Mucosa of descending colon (tissue), 3 donors: Measurements from ENCODE around the gene ADD1. TPM values are rescaled to one million over a fixed set of nuclear protein-coding genes. Genes with fewer than 3 reads are reported as not detected.

Experiments used
- ATAC-seq: fragments of 200-7000 bp; cut with Tn5 transposase; one replicate; pipeline ENCODE4 v1.9.1; 2020; ENCODE audit warnings: mild to moderate bottlenecking, moderate library complexity
- DNase-seq, 3 donors: peaks; one replicate each; pipeline ENCODE4 v3.0.0-alpha.2; 2020
- H3K36me3 ChIP-seq: fragments of 200-600 bp; one replicate; pipeline ENCODE4 v1.8.0; 2021; ENCODE audit warnings: low read depth, mild to moderate bottlenecking
- H3K4me1 ChIP-seq: fragments of 200-600 bp; one replicate; pipeline ENCODE4 v1.8.0; 2021; ENCODE audit warnings: low read depth, mild to moderate bottlenecking
- H3K4me3 ChIP-seq: fragments of 200-600 bp; one replicate; pipeline ENCODE4 v1.8.0; 2021; ENCODE audit warnings: mild to moderate bottlenecking
- H3K9me3 ChIP-seq: fragments of 200-600 bp; one replicate; pipeline ENCODE4 v1.8.0; 2021; ENCODE audit warnings: mild to moderate bottlenecking
- intact Hi-C, 2 donors: fragments of 100-400 bp; cut with DNase I in 1 of 2; cut with micrococcal nuclease in 1 of 2; formaldehyde crosslinking; loops; one replicate each; pipeline versions ENCODE4 v1.11.0 to v1.11.1; 2022; cut with DNase I, micrococcal nuclease
- total RNA-seq, 3 donors: library from RNA; stranded (reverse); fragmentation: NEBNext Ultra II Directional in 2 of 3; extraction: Animal tissue kit (Norgen Biotek cat#: 25700) in 2 of 3; gene quantifications; one replicate each; pipeline versions ENCODE4 v1.2.1 to v1.2.4, GENCODE V29; 2021 to 2023
- TF ChIP-seq, protein P1 (sequence below): fragments of 200-600 bp; IDR thresholded peaks from one replicate; pipeline ENCODE4 v1.8.0; 2022; ENCODE audit warnings: antibody characterized with exemption, mild to moderate bottlenecking
- donor health status: DM: no; HTN: no; CAD: no; lungs with moderate emphysema.
- donor health status: DM: no; HTN: no; CAD: no.
- donor health status: DM: no; HTN: yes; CAD: no.

ADD1 gene
- total RNA-seq, 3 donors from 2014 or later, result 201 to 373 (median 261) TPM

DNA sequence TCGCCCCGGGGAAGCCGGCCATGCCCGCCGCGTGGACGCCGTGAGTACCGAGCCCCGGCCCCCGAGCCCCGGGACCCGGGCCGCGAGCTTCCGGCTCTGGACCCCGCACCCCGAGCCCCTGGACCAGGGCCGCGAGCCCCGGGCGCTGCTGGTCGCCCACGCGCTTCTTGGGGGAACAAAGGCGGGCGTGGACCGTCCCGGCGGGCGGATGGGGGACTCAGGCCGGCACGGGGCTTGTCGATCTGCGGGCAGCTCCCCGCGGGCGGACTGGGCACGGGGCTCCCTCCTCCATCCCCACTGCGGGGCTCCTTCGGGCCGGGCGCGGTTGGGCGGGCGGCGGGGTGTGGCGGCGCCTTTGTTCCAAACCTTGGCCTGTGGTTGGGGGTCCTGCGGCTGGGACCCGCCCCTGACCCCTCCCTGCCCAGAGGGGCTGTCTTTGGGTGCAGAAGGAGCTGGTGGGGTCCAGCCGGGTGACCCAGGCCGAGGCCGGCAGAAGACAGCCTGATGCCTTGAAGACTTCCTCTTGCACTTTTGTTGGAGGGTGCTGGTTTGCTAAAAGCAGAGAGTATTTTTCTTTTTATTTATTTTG, 25.2 kb upstream of the ADD1 start:
- DNase-seq, result peak in 2 of 3 donors; percentile 59 to 65
- peaks cover 8% of the 10 kb centered on the region for H3K4me1 ChIP-seq
- peak overlapping the region; percentile 40 for H3K4me3 ChIP-seq
- TF ChIP-seq, protein P1, sequence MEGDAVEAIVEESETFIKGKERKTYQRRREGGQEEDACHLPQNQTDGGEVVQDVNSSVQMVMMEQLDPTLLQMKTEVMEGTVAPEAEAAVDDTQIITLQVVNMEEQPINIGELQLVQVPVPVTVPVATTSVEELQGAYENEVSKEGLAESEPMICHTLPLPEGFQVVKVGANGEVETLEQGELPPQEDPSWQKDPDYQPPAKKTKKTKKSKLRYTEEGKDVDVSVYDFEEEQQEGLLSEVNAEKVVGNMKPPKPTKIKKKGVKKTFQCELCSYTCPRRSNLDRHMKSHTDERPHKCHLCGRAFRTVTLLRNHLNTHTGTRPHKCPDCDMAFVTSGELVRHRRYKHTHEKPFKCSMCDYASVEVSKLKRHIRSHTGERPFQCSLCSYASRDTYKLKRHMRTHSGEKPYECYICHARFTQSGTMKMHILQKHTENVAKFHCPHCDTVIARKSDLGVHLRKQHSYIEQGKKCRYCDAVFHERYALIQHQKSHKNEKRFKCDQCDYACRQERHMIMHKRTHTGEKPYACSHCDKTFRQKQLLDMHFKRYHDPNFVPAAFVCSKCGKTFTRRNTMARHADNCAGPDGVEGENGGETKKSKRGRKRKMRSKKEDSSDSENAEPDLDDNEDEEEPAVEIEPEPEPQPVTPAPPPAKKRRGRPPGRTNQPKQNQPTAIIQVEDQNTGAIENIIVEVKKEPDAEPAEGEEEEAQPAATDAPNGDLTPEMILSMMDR, result no peak
- intact Hi-C loops, result loop anchor here in 1 of 2 donors (10.0 kb wide), 1 partner anchor 54 kb away; no protein-coding TSS in a partner anchor
- ATAC-seq, result peak; percentile 5
- H3K9me3 ChIP-seq, result no peaks in the 10 kb centered on the region
- peaks cover 3% of the 10 kb centered on the region for H3K36me3 ChIP-seq

DNA sequence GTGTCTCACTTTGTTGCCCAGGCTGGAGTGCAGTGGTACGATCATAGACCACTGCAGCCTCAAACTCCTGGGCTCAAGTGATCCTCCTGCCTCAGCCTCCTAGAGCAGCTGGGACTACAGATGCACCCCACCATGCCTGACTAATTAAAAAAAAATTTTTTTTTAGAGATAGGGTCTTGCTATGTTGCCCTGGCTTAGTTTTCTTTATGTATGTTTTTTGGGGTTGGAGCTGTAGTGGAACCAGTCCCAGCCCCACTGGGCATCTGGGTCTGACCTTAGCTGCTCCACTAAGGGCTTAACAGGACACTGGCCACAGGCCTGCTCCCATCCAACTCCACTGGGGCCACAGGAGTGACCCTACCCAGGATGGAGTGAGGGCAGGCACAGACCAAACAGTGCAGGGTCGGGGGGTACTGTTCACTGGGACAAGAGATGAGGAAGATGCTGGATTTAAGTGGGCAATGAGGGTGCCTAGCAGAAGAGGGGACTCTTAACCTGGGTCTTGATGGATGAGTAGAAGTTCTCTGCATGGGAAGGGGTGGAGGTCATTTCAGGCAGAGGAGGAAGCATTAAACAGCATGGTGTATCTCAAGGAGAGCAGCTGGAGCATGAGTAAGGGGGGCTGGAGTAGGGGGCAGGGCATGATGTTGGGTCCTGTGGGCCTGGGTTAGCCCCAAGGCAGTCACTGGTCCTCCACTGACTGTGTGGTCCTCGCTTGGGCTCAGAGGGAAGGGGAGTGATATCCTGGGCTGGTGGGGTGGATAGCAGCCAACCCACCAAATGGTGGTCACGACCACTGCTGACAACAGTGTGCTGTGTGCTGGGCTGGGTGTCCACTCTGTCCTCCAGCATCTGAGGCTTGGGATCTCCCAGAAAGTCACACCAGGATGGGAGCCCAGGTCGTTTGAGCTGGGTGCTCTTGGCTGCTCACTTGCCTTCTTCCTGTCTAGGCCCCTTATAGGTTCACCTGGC, 24.1 kb upstream of the ADD1 start:
- Histone ChIP-seq H3K4me3 (no peak overlapping the region), H3K4me1 (peaks cover 7% of the 10 kb centered on the region), H3K36me3 (peaks cover 3% of the 10 kb centered on the region), H3K9me3 (no peaks in the 10 kb centered on the region)
- DNase-seq, result peak in 2 of 3 donors; percentile 28 to 34
- ATAC-seq, result no peak
- TF ChIP-seq, protein P1, result no peak
- intact Hi-C loops, result loop anchor here in 1 of 2 donors (10.0 kb wide), 1 partner anchor 55 kb away; no protein-coding TSS in a partner anchor

DNA sequence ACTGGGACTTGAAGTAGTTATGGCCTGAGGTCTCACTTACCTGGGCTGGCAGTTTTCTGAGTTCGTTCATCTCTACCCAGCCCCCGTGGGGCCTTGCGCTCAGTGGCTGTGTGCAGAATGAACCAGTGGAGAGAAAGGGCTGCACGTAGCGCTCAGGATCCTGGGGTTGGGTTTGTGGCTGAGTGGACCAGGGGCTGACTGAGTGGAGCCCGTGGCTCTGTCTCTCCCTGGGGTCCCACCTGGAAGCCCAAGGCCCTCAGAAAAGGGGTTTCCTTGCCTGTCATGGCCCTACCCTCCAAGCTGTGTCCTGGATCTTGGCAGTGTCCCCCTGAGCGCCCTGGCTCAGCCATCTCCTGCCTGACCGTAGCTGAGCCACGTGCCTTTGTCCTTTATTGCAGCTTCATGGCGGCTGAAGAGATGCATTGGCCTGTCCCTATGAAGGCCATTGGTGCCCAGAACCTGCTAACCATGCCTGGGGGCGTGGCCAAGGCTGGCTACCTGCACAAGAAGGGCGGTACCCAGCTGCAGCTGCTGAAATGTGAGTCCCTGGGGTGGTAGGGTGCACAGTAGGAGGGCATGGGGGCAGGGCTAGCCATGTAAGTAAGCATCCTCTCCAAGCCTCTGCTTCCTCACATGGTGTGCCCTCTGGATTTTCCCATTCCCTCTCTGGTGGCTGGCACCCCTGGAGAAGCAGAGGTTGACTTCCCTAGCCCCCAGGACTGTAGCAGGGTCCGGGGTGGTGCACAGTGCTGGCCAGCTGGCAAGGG, 23.2 kb upstream of the ADD1 start:
- TF ChIP-seq, protein P1, result no peak
- ATAC-seq (peak; percentile 13), DNase-seq (peak in 2 of 3 donors; percentile 56 to 60)
- Histone ChIP-seq H3K4me1 (peaks cover 7% of the 10 kb centered on the region), H3K9me3 (no peaks in the 10 kb centered on the region), H3K36me3 (peaks cover 3% of the 10 kb centered on the region), H3K4me3 (no peak overlapping the region)
- intact Hi-C loops, result no loop called here

DNA sequence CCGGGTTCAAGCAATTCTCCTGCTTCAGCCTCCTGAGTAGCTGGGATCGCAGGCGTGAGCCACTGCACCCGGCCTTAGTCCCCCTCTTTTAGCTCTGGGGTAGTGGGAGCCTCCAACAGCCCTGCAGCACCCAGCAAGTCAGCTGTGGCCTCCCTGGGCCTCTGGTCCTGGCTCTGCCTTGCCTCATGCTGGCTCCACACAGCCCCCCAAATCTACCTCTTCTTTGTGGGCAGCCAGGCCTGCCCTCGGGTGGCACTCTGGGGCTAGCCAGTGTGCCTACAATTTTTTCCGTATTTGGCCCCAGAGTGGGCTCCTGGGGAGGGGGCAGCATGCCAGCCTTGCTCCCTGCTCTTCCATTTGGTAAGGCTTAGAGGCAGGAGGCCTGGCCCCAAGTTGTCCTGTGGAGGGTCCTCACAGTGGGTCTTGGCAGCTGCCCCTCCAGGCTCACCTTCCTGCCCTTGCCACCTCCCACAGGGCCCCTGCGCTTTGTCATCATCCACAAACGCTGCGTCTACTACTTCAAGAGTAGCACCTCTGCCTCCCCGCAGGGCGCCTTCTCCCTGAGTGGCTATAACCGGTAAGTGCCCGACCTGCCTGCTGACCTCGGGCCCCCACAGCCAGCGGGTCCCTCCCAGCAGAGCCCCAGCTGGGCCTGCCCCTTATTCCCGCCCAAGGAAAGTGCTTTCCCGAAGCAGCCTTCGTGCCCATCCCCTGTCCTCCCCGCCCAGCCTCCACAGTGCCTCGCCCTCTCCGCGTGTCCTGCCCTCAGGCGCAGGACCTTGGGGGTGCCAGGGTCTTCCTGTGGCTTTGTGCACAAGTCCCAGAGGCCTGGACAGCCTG, 21.0 kb upstream of the ADD1 start:
- peaks cover 3% of the 10 kb centered on the region for H3K36me3 ChIP-seq
- H3K4me1 ChIP-seq, result peaks cover 1% of the 10 kb centered on the region
- TF ChIP-seq, protein P1, result no peak
- no peak for ATAC-seq
- DNase-seq, result peak in 2 of 3 donors; percentile 22 to 46
- H3K4me3 ChIP-seq, result no peak overlapping the region
- H3K9me3 ChIP-seq, result no peaks in the 10 kb centered on the region
- intact Hi-C loops, result no loop called here
